ENCODE measurements around the gene ADAMTS8. TPM values are rescaled to one million over a fixed set of nuclear protein-coding genes. Genes with fewer than 3 reads are reported as not detected.
"Not testable (repeated sequence)": the region's sequence is repeated elsewhere in the genome, so short reads cannot be mapped to it uniquely, and the experiment has no call there.

Gene ADAMTS8
- total RNA-seq, 1 donor from 2014 or later, result 0.22 TPM

DNA sequence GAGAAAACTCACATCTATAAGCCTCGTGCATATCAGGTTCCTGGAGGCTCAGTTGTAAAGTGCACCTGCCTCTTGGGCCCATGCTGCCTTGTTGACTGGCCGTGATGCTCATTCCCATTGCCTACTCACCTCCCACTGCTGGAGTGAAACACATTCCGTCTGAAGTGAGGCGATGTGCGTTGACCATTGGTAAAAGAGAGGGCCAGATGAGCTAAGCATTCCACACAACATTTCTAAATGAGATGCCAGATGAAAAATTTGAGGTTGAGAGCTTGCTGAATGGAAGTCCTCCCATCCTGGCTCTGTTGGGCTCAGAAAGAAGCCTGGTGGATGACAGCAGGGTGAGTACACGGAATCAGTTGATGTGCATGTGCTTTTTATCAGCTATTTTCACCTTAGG is 11.5 kb upstream of the ADAMTS8 start:
- TF ChIP-seq CTCF (IDR thresholded peaks at IDR 0.05; ENCODE audit: unreplicated experiment), result no peak
- Mint-ChIP-seq H3K27ac (no peak overlapping the region), H3K4me1 (ENCODE audit: low read depth) (no peaks in the 10 kb centered on the region), H3K9me3 (ENCODE audit: low read depth) (no peaks in the 10 kb centered on the region), H3K36me3 (ENCODE audit: insufficient read depth) (no peaks in the 10 kb centered on the region), H3K4me3 (ENCODE audit: low read depth) (no peak overlapping the region), H3K27me3 (peaks cover 42% of the 10 kb centered on the region)
- no peak for DNase-seq (ENCODE audit: low spot score, unreplicated experiment)

GRCh38 chr11:130439160-130439519 is 10.7 kb upstream of the ADAMTS8 start:
- Mint-ChIP-seq H3K27ac (no peak overlapping the region), H3K4me1 (ENCODE audit: low read depth) (no peaks in the 10 kb centered on the region)

GRCh38 chr11:130438401-130439159 is 10.2 kb upstream of the ADAMTS8 start:
- H3K36me3 Mint-ChIP-seq (ENCODE audit: insufficient read depth); H3K4me3 Mint-ChIP-seq (ENCODE audit: low read depth); DNase-seq (ENCODE audit: low spot score, unreplicated experiment); H3K9me3 Mint-ChIP-seq (ENCODE audit: low read depth); H3K4me1 Mint-ChIP-seq (ENCODE audit: low read depth); H3K27ac Mint-ChIP-seq: not testable (repeated sequence)
- H3K27me3 Mint-ChIP-seq, result peaks cover 30% of the 10 kb centered on the region

More at GRCh38 chr11:130439160-130439519, 10.7 kb upstream of the ADAMTS8 start:
- no peak for TF ChIP-seq CTCF (IDR thresholded peaks at IDR 0.05; ENCODE audit: unreplicated experiment)
- DNase-seq (ENCODE audit: low spot score, unreplicated experiment), result no peak
- Mint-ChIP-seq H3K27me3 (peaks cover 35% of the 10 kb centered on the region), H3K36me3 (ENCODE audit: insufficient read depth) (no peaks in the 10 kb centered on the region), H3K4me3 (ENCODE audit: low read depth) (no peak overlapping the region), H3K9me3 (ENCODE audit: low read depth) (no peaks in the 10 kb centered on the region)

DNA sequence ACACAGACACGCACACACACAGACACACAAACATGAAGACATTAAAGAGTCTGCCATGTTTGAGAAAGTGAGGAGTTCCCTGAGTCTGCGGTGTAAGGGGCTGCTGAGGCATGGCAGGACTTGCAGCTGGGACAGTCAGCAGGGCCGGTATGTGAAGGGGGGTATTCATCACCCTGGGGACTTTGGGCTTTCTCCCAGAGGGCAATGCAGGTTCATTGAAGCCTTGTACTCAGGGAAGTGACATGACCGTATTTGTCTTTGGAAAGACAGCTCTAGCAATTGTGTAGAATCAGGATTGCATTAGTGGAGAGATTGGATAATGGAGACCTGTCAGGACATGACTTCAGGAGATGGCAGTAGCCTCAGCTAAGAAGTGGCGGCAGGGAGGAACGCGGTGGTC is 9.4 kb upstream of the ADAMTS8 start:
- Mint-ChIP-seq H3K27me3 (peaks cover 30% of the 10 kb centered on the region), H3K4me3 (ENCODE audit: low read depth) (no peak overlapping the region), H3K4me1 (ENCODE audit: low read depth) (no peaks in the 10 kb centered on the region), H3K36me3 (ENCODE audit: insufficient read depth) (no peaks in the 10 kb centered on the region), H3K9me3 (ENCODE audit: low read depth) (no peaks in the 10 kb centered on the region), H3K27ac (no peak overlapping the region)
- DNase-seq (ENCODE audit: low spot score, unreplicated experiment), result no peak
- TF ChIP-seq CTCF (IDR thresholded peaks at IDR 0.05; ENCODE audit: unreplicated experiment), result no peak

DNA sequence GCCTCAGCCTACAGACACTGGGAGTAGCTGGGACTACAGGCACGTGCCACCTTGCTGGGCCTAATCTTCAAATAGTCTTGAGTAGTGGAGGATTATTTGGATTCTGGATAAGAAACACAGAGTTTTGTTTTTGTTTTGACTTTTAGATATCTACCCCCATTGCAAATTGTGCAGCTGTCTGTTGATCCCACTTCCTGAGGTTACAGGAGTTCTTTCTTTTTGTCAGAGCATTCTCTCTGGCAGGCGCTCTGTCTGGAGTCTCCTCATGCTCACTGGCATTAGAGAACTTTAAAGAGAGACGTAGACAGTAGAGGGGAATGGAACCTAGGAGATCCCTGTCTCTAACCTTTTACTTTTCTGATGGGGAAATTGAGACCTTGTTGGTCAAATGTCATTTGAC is 7.8 kb upstream of the ADAMTS8 start:
- no peak for TF ChIP-seq CTCF (IDR thresholded peaks at IDR 0.05; ENCODE audit: unreplicated experiment)
- Mint-ChIP-seq H3K4me1 (ENCODE audit: low read depth) (no peaks in the 10 kb centered on the region), H3K27me3 (peaks cover 28% of the 10 kb centered on the region), H3K36me3 (ENCODE audit: insufficient read depth) (no peaks in the 10 kb centered on the region), H3K9me3 (ENCODE audit: low read depth) (no peaks in the 10 kb centered on the region), H3K27ac (no peak overlapping the region), H3K4me3 (ENCODE audit: low read depth) (no peak overlapping the region)
- DNase-seq (ENCODE audit: low spot score, unreplicated experiment), result no peak

- Mint-ChIP-seq H3K9me3 (ENCODE audit: low read depth) (no peaks in the 10 kb centered on the region), H3K27me3 (peaks cover 33% of the 10 kb centered on the region), H3K27ac (no peak overlapping the region), H3K4me3 (ENCODE audit: low read depth) (no peak overlapping the region), H3K4me1 (ENCODE audit: low read depth) (no peaks in the 10 kb centered on the region), H3K36me3 (ENCODE audit: insufficient read depth) (no peaks in the 10 kb centered on the region)
- TF ChIP-seq CTCF (IDR thresholded peaks at IDR 0.05; ENCODE audit: unreplicated experiment), result no peak
- no peak for DNase-seq (ENCODE audit: low spot score, unreplicated experiment)
Observed at GRCh38 chr11:130435671-130436070, 7.3 kb upstream of the ADAMTS8 start.
